Activated T-cell treated with anti-CD3 and anti-CD28 coated beads, Interleukin-2, amount 50 U/mL, for 72 hours (primary cell): Measurements from ENCODE around the gene KCNH1. TPM values are rescaled to one million over a fixed set of nuclear protein-coding genes. Genes with fewer than 3 reads are reported as not detected.

Experiments used
- ATAC-seq, 2 donors: fragments of 150-1000 bp; cut with Tn5 transposase; replicated peaks in 1 of 2; 2 replicates each; pipeline ENCODE4 v1.10.0; 2021; ENCODE audit warnings: moderate library complexity in 2 of 2, mild to moderate bottlenecking in 1 of 2
- DNase-seq, 2 donors: peaks; one replicate each; pipeline ENCODE4 v3.0.0; 2021 to 2022; ENCODE audit warnings: mixed read lengths in 1 of 2
- H3K27ac Mint-ChIP-seq: one replicate; pipeline ENCODE4 v1.8.0; 2022; ENCODE audit warnings: mild to moderate bottlenecking, moderate library complexity, mixed read lengths
- H3K27me3 Mint-ChIP-seq: one replicate; pipeline ENCODE4 v1.8.0; 2022; ENCODE audit warnings: low read depth, mixed read lengths
- H3K36me3 Mint-ChIP-seq, 2 donors: one replicate each; pipeline ENCODE4 v1.8.0; 2022; ENCODE audit warnings: mixed read lengths in 2 of 2, mild to moderate bottlenecking in 1 of 2; ENCODE audit not compliant: insufficient read depth in 2 of 2
- H3K4me1 Mint-ChIP-seq: one replicate; pipeline ENCODE4 v1.8.0; 2022; ENCODE audit warnings: low read depth, mixed read lengths
- H3K4me3 Mint-ChIP-seq, 2 donors: one replicate each; pipeline ENCODE4 v1.8.0; 2022; ENCODE audit warnings: mild to moderate bottlenecking in 2 of 2, mixed read lengths in 2 of 2, moderate library complexity in 2 of 2
- H3K9me3 Mint-ChIP-seq, 2 donors: one replicate each; pipeline ENCODE4 v1.8.0; 2022; ENCODE audit warnings: mixed read lengths in 2 of 2
- total RNA-seq, 2 donors: library from RNA; stranded (reverse); gene quantifications; one replicate each; pipeline ENCODE4 v1.2.3, GENCODE V29; 2022

The KCNH1 gene
- total RNA-seq, 2 donors from 2014 or later, result not detected

DNA sequence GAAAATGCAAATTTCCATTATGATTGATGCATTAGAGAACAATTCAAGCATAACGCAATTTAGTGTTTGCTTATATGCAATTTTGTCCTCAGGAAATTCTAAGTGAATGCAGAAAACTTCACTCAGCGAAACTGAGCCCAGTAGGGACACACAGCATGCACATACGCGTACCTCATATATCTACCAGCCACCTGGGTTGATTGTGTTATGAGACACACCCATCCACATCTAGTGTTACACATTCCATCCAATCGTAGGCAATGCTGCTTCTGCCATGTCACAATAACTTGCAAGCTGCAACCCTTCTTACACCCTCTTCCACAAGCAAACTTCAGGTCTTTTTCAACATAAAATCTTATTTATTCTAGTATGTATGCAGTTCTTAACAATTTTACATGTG is 492.4 kb downstream of the KCNH1 start:
- ATAC-seq (no peak), DNase-seq (no peak)
- Mint-ChIP-seq H3K27me3 (no peaks in the 10 kb centered on the region), H3K36me3 (no peaks in the 10 kb centered on the region), H3K9me3 (peaks cover 0 to 3% of the 10 kb centered on the region in 2 donors), H3K4me1 (no peaks in the 10 kb centered on the region), H3K27ac (no peak overlapping the region), H3K4me3 (no peak overlapping the region)

DNA sequence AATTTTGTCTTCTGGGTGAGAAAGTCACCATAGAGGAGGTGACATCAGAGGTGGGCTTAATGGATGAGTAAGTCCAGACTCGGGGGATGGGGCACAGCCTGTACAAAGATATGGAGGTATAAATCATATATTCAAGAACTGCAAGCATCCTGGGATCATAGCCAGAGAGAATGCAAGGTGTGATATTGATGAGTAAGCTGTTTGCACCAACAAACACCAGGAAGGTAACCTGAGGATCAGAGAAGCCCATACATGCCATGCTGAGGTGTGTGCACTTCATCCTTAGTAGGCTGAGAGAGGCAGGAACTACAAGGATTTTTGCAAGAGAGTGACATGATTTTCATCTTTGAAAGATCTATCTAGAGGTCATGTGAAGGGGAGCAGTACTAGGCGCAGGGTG is 498.8 kb downstream of the KCNH1 start:
- no peaks in the 10 kb centered on the region for H3K4me1 Mint-ChIP-seq
- H3K27me3 Mint-ChIP-seq, result no peaks in the 10 kb centered on the region
- DNase-seq, result no peak
- H3K4me3 Mint-ChIP-seq, result no peak overlapping the region
- ATAC-seq, result no peak
- H3K27ac Mint-ChIP-seq, result no peak overlapping the region
- peaks cover 0 to 3% of the 10 kb centered on the region in 2 donors for H3K9me3 Mint-ChIP-seq
- no peaks in the 10 kb centered on the region for H3K36me3 Mint-ChIP-seq

- Mint-ChIP-seq H3K27me3 (no peaks in the 10 kb centered on the region), H3K4me3 (no peak overlapping the region), H3K4me1 (no peaks in the 10 kb centered on the region), H3K36me3 (no peaks in the 10 kb centered on the region), H3K9me3 (no peaks in the 10 kb centered on the region), H3K27ac (no peak overlapping the region)
- ATAC-seq (no peak), DNase-seq (no peak)
Measured at GRCh38 chr1:210633636-210634035, 500.3 kb downstream of the KCNH1 start.

DNA sequence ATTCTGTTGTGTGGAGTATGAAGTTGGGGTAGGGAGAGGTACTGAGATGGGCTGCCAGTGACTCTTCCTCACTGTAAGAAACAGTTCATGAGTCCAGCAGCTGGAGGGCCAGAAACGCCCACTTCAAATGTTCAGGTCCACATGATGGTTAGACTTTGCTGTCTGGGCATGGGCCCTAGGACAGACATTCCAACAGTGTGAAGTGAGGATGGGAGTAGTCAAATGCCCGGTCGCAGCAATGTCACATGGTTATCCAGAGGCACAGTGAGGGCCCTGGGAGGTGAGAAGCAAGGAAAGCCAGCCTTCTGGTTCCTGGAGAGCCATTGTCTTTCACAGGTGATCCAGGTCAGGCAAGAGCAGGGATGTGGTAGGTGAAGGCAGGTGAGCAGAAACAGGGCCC is 500.8 kb downstream of the KCNH1 start:
- Mint-ChIP-seq H3K27me3 (no peaks in the 10 kb centered on the region), H3K9me3 (no peaks in the 10 kb centered on the region), H3K27ac (no peak overlapping the region), H3K4me1 (no peaks in the 10 kb centered on the region), H3K36me3 (no peaks in the 10 kb centered on the region), H3K4me3 (no peak overlapping the region)
- DNase-seq, result no peak
- ATAC-seq, result no peak

DNA sequence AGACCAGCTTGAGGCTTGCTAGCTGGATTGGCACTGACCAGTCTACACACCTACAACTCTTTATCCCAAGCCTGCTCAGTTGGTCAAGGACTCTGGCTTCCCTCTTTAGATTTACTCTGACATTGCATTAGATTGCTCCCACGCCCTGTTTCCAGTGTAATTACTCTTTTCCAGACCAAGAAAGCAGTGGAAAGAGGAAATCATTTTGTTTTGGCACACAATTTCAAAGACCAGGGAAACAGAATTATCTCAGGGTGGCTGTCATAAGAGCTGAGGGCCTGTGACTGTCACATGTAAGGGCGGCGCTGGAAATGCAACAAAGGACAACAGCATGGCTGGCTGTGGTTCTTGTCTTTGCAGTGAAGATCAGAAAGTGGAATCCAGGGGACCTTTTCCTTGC is 502.5 kb downstream of the KCNH1 start:
- Mint-ChIP-seq H3K4me1 (no peaks in the 10 kb centered on the region), H3K27me3 (no peaks in the 10 kb centered on the region), H3K36me3 (no peaks in the 10 kb centered on the region), H3K27ac (no peak overlapping the region), H3K9me3 (no peaks in the 10 kb centered on the region), H3K4me3 (no peak overlapping the region)
- ATAC-seq (no peak), DNase-seq (no peak)

DNA sequence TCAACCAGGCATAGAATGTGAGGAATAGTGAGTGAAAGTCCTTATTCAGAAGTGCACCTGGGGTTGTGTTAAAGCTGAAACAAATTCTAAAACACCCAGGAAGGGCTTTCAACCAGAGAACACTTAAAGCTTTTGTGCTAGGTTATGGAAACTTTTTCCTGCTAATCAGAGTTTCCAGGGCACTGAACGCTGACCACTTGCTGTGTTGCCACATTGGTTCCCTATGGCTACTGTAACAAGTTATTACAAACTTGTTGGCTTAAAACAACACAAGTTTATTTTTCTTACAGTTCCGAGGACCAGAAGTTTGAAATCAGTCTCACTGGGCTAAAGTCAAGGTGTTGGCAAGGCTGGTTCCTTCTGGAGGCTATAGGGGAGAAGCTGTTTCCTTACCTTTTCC is 504.7 kb downstream of the KCNH1 start:
- ATAC-seq (no peak), DNase-seq (no peak)
- Mint-ChIP-seq H3K4me1 (no peaks in the 10 kb centered on the region), H3K4me3 (no peak overlapping the region), H3K36me3 (no peaks in the 10 kb centered on the region), H3K27me3 (no peaks in the 10 kb centered on the region), H3K27ac (no peak overlapping the region), H3K9me3 (no peaks in the 10 kb centered on the region)

GRCh38 chr1:210627755-210628154 is 506.2 kb downstream of the KCNH1 start:
- Mint-ChIP-seq H3K27ac (no peak overlapping the region), H3K4me1 (no peaks in the 10 kb centered on the region), H3K27me3 (no peaks in the 10 kb centered on the region), H3K4me3 (no peak overlapping the region), H3K9me3 (no peaks in the 10 kb centered on the region), H3K36me3 (no peaks in the 10 kb centered on the region)
- DNase-seq (no peak), ATAC-seq (no peak)

Other genes starting within 250 kb of the KCNH1 start
- 10 to 100 TPM; 50.2 to 61.0 TPM for gene RCOR3, start 125.2 kb upstream of the KCNH1 start, total RNA-seq
- gene TRAF5, start 192.7 kb upstream of the KCNH1 start, total RNA-seq, result 10 to 100 TPM; 28.8 to 38.6 TPM